ENCODE results near the gene ATG16L2.

- TF ChIP-seq CTCF (IDR thresholded peaks at IDR 0.05 in 4 of 5, conservative IDR thresholded peaks at IDR 0.05 in 1 of 5) (peak; percentile 23 to 59 (median 46)), POLR2A (IDR thresholded peaks at IDR 0.05) (no peak)
These were observed 34.7 kb downstream of the ATG16L2 start for GRCh38 chr11:72848846-72849466.
